ENCODE measurements around the gene FAM170B.

FAM170B gene

GRCh38 chr10:49118430-49119074, 15.3 kb downstream of the FAM170B start:
- no peak for DNase-seq

GRCh38 chr10:49117376-49118070, 16.3 kb downstream of the FAM170B start:
- DNase-seq, result no peak

- no peak for DNase-seq
Observed at GRCh38 chr10:49116509-49117375, 17.1 kb downstream of the FAM170B start.

- no peak for DNase-seq
Observed at GRCh38 chr10:49115796-49116508, 17.9 kb downstream of the FAM170B start.

- DNase-seq, result no peak
Observed at GRCh38 chr10:49115015-49115795, 18.6 kb downstream of the FAM170B start, which contains the start of gene VSTM4. TSS of gene VSTM4 (minus strand) at chr10:49115522. CDS start at chr10:49115485, 37 bp downstream.

- no peak for DNase-seq
Observed at GRCh38 chr10:49114718-49115014, 19.2 kb downstream of the FAM170B start.

GRCh38 chr10:49113741-49114141, 20.1 kb downstream of the FAM170B start:
- no peak for DNase-seq

GRCh38 chr10:49112851-49113250, 21.0 kb downstream of the FAM170B start:
- DNase-seq, result no peak

- no peak for DNase-seq
Observed at GRCh38 chr10:49112098-49112497, 21.7 kb downstream of the FAM170B start.

GRCh38 chr10:49111320-49111698, 22.5 kb downstream of the FAM170B start:
- DNase-seq, result no peak

- DNase-seq, result no peak
Observed at GRCh38 chr10:49110684-49111319, 23.0 kb downstream of the FAM170B start.

- DNase-seq, result no peak
Observed at GRCh38 chr10:49109669-49110340, 24.0 kb downstream of the FAM170B start.

GRCh38 chr10:49108656-49109055, 25.2 kb downstream of the FAM170B start:
- DNase-seq, result no peak

- DNase-seq, result no peak
Observed at GRCh38 chr10:49107887-49108267, 25.9 kb downstream of the FAM170B start.

GRCh38 chr10:49107111-49107886, 26.5 kb downstream of the FAM170B start:
- no peak for DNase-seq

GRCh38 chr10:49106451-49106850, 27.4 kb downstream of the FAM170B start:
- DNase-seq, result no peak

GRCh38 chr10:49105076-49105475, 28.7 kb downstream of the FAM170B start:
- DNase-seq, result no peak

GRCh38 chr10:49104323-49104722, 29.5 kb downstream of the FAM170B start:
- no peak for DNase-seq

GRCh38 chr10:49103761-49104160, 30.1 kb downstream of the FAM170B start:
- DNase-seq, result no peak

- no peak for DNase-seq
Observed at GRCh38 chr10:49099046-49099445, 34.8 kb downstream of the FAM170B start.
